Omental fat pad (tissue), 4 donors: ENCODE measurements around the gene RNF217. TPM values are rescaled to one million over a fixed set of nuclear protein-coding genes. Genes with fewer than 3 reads are reported as not detected.

Experiments used
- ATAC-seq: fragments of 150-250 bp; one replicate; pipeline ENCODE4 v1.9.1; 2016; ENCODE audit warnings: mild to moderate bottlenecking, moderate library complexity; ENCODE audit not compliant: low FRiP score
- DNase-seq: peaks from one replicate; pipeline ENCODE4 v3.0.0-alpha.2; 2019; ENCODE audit warnings: low spot score
- CTCF ChIP-seq, 3 donors: fragments of 450-650 bp; IDR thresholded peaks; one replicate each; pipeline ENCODE4 v1.5.1; 2016 to 2017; ENCODE audit warnings: antibody characterized with exemption in 3 of 3, mild to moderate bottlenecking in 3 of 3, moderate library complexity in 2 of 3
- total RNA-seq, 4 donors: library from RNA; depleted of rRNA; stranded (reverse); fragments of >200 nt; gene quantifications; one replicate each; pipeline ENCODE4 v1.1.0, GENCODE V29; 2016

RNF217 gene
- total RNA-seq, 4 donors from 2014 or later: 30.7 to 61.1 (median 38.4) TPM

- DNase-seq (no peak), ATAC-seq (no peak)
Measured at GRCh38 chr6:125101128-125101527, 138.9 kb downstream of the RNF217 start.

GRCh38 chr6:125101631-125102030 lies 139.4 kb downstream of the RNF217 start:
- no peak for ATAC-seq
- DNase-seq: no peak
- no peak for TF ChIP-seq CTCF (IDR thresholded peaks at IDR 0.05)

More at GRCh38 chr6:125101128-125101527, 138.9 kb downstream of the RNF217 start:
- no peak for TF ChIP-seq CTCF (IDR thresholded peaks at IDR 0.05)

- no peak for TF ChIP-seq CTCF (IDR thresholded peaks at IDR 0.05)
- ATAC-seq (no peak), DNase-seq (no peak)
Measured at GRCh38 chr6:125102411-125102810, 140.2 kb downstream of the RNF217 start.

GRCh38 chr6:125102891-125103290 lies 140.7 kb downstream of the RNF217 start:
- ATAC-seq: no peak
- TF ChIP-seq CTCF (IDR thresholded peaks at IDR 0.05): no peak
- DNase-seq: no peak

GRCh38 chr6:125104425-125104824 lies 142.2 kb downstream of the RNF217 start:
- ATAC-seq: no peak
- no peak for DNase-seq
- no peak for TF ChIP-seq CTCF (IDR thresholded peaks at IDR 0.05)

- DNase-seq (no peak), ATAC-seq (no peak)
- no peak for TF ChIP-seq CTCF (IDR thresholded peaks at IDR 0.05)
Measured at GRCh38 chr6:125107048-125107447, 144.8 kb downstream of the RNF217 start.

- DNase-seq (no peak), ATAC-seq (no peak)
- no peak for TF ChIP-seq CTCF (IDR thresholded peaks at IDR 0.05)
Measured at GRCh38 chr6:125107896-125108295, 145.7 kb downstream of the RNF217 start.
